Left lung (tissue), 10 donors: ENCODE results near the gene FAM219A. TPM values are rescaled to one million over a fixed set of nuclear protein-coding genes. Genes with fewer than 3 reads are reported as not detected.
"Not testable (repeated sequence)": the region's sequence is repeated elsewhere in the genome, so short reads cannot be mapped to it uniquely, and the experiment has no call there.

Experiments
- ATAC-seq: fragments of 200-7000 bp; cut with Tn5 transposase; one replicate; pipeline ENCODE4 v1.9.1; 2020; ENCODE audit warnings: moderate library complexity
- DNase-seq, 4 donors: peaks; one replicate each; pipeline ENCODE4 v3.0.0-alpha.2; 2013 to 2020
- H3K27ac ChIP-seq, 2 donors: fragments of 200-600 bp; sonication (generic) in 1 of 2; one replicate each; pipeline versions ENCODE4 v1.5.0 to v1.8.0; 2020 to 2021
- H3K27me3 ChIP-seq, 2 donors: fragments of 200-600 bp; sonication (generic) in 1 of 2; one replicate each; pipeline versions ENCODE4 v1.5.0 to v1.8.0; 2020 to 2021
- H3K36me3 ChIP-seq, 2 donors: fragments of 200-600 bp; sonication (generic) in 1 of 2; one replicate each; pipeline versions ENCODE4 v1.5.0 to v1.8.0; 2020 to 2021
- H3K4me1 ChIP-seq, 2 donors: fragments of 200-600 bp; one replicate each; pipeline ENCODE4 v1.8.0; 2021
- H3K4me3 ChIP-seq, 2 donors: fragments of 200-600 bp; sonication (generic) in 1 of 2; one replicate each; pipeline versions ENCODE4 v1.5.0 to v1.8.0; 2020 to 2021; ENCODE audit warnings: mild to moderate bottlenecking in 1 of 2
- H3K9me3 ChIP-seq, 2 donors: fragments of 200-600 bp; sonication (generic) in 1 of 2; one replicate each; pipeline versions ENCODE4 v1.5.0 to v1.8.0; 2020 to 2021
- CTCF ChIP-seq, 2 donors: fragments of 200-600 bp; sonication (generic) in 1 of 2; IDR thresholded peaks; one replicate each; pipeline versions ENCODE4 v1.5.0 to v1.8.0; 2021; ENCODE audit warnings: antibody characterized with exemption in 2 of 2
- intact Hi-C, 2 donors: fragments of 100-400 bp; cut with DNase I; formaldehyde crosslinking; loops; one replicate each; pipeline versions ENCODE4 v1.11.2 to v1.14.2; 2022
- polyA plus RNA-seq, 6 donors: library from polyadenylated mRNA; unstranded; fragments of 120-200 nt; gene quantifications; one replicate each; pipeline ENCODE4 v1.2.1, GENCODE V29; 2013; ENCODE audit not compliant: insufficient read length in 6 of 6
- total RNA-seq, 2 donors: library from RNA; stranded (reverse); fragmentation: NEBNext Ultra II Directional; extraction: Animal tissue kit (Norgen Biotek cat#: 25700); gene quantifications; one replicate each; pipeline ENCODE4 v1.2.1, GENCODE V29; 2021
- donor health status: DM: no; HTN: yes; CAD: no.
- donor health status: DM: no; HTN: no; CAD: no.

The FAM219A gene
- total and polyA plus RNA-seq, 8 donors: 12.3 to 23.0 (median 14.6) TPM

GRCh38 chr9:34443976-34444375 lies 14.4 kb downstream of the FAM219A start:
- ATAC-seq (no peak), DNase-seq (no peak)
- no peaks in the 10 kb centered on the region for H3K9me3 ChIP-seq
- no peak overlapping the region for H3K4me3 ChIP-seq
- H3K27ac ChIP-seq: no peak overlapping the region
- peaks cover 11 to 14% of the 10 kb centered on the region in 2 donors for H3K4me1 ChIP-seq
- no peak for TF ChIP-seq CTCF (IDR thresholded peaks at IDR 0.05)
- peaks cover 0 to 2% of the 10 kb centered on the region in 2 donors for H3K36me3 ChIP-seq
- H3K27me3 ChIP-seq: no peaks in the 10 kb centered on the region
- intact Hi-C loops: no loop called here

GRCh38 chr9:34443533-34443932 lies 14.8 kb downstream of the FAM219A start:
- H3K27me3 ChIP-seq: no peaks in the 10 kb centered on the region
- peaks cover 0 to 6% of the 10 kb centered on the region in 2 donors for H3K36me3 ChIP-seq
- H3K4me1 ChIP-seq: peaks cover 11 to 14% of the 10 kb centered on the region in 2 donors
- intact Hi-C loops: no loop called here
- DNase-seq (no peak), ATAC-seq (no peak)
- no peaks in the 10 kb centered on the region for H3K9me3 ChIP-seq
- no peak overlapping the region for H3K4me3 ChIP-seq
- no peak overlapping the region for H3K27ac ChIP-seq
- no peak for TF ChIP-seq CTCF (IDR thresholded peaks at IDR 0.05)

- Histone ChIP-seq H3K36me3 (peaks cover 0 to 11% of the 10 kb centered on the region in 2 donors), H3K9me3 (no peaks in the 10 kb centered on the region), H3K4me1 (peaks cover 11 to 14% of the 10 kb centered on the region in 2 donors), H3K27ac (no peak overlapping the region), H3K27me3 (no peaks in the 10 kb centered on the region), H3K4me3 (no peak overlapping the region)
- intact Hi-C loops: no loop called here
- DNase-seq: no peak
- TF ChIP-seq CTCF (IDR thresholded peaks at IDR 0.05): no peak
- no peak for ATAC-seq
These were observed 15.6 kb downstream of the FAM219A start for GRCh38 chr9:34442770-34443169.

- H3K4me1 ChIP-seq: peaks cover 11 to 22% of the 10 kb centered on the region in 2 donors
- ATAC-seq (no peak), DNase-seq (no peak)
- peaks cover 0 to 11% of the 10 kb centered on the region in 2 donors for H3K36me3 ChIP-seq
- no peaks in the 10 kb centered on the region for H3K9me3 ChIP-seq
- no peak for TF ChIP-seq CTCF (IDR thresholded peaks at IDR 0.05)
- intact Hi-C loops: no loop called here
- H3K27ac ChIP-seq: no peak overlapping the region
- no peaks in the 10 kb centered on the region for H3K27me3 ChIP-seq
- no peak overlapping the region for H3K4me3 ChIP-seq
These were observed 18.4 kb downstream of the FAM219A start for GRCh38 chr9:34440017-34440416.

GRCh38 chr9:34438465-34438864 lies 19.9 kb downstream of the FAM219A start:
- not testable (repeated sequence) for H3K9me3 ChIP-seq, H3K4me3 ChIP-seq, ATAC-seq, DNase-seq, H3K27me3 ChIP-seq, H3K27ac ChIP-seq
- Histone ChIP-seq H3K36me3 (peaks cover 0 to 11% of the 10 kb centered on the region in 2 donors), H3K4me1 (peaks cover 11 to 22% of the 10 kb centered on the region in 2 donors)
- intact Hi-C loops: loop anchor here in 1 of 2 donors (5.0 kb wide), 1 partner anchor 64 kb away; no protein-coding TSS in a partner anchor

GRCh38 chr9:34437926-34438307 lies 20.5 kb downstream of the FAM219A start:
- peak in 1 of 4 donors; percentile 79 for DNase-seq
- not testable (repeated sequence) for H3K27ac ChIP-seq, ATAC-seq, H3K4me3 ChIP-seq, H3K9me3 ChIP-seq, H3K27me3 ChIP-seq
- peaks cover 11 to 22% of the 10 kb centered on the region in 2 donors for H3K4me1 ChIP-seq
- peaks cover 0 to 11% of the 10 kb centered on the region in 2 donors for H3K36me3 ChIP-seq
- intact Hi-C loops: loop anchor here in 1 of 2 donors (5.0 kb wide), 1 partner anchor 64 kb away; no protein-coding TSS in a partner anchor
